HepG2 (cell line): ENCODE results near the gene CD7. TPM values are rescaled to one million over a fixed set of nuclear protein-coding genes. Genes with fewer than 3 reads are reported as not detected.
A peak's percentile ranks its signal among the peaks of the same experiment; 100 is the strongest.

ENCODE experiments used
- ATF7-NPFF ChIP-seq: sonication (generic); formaldehyde crosslinking; IDR thresholded peaks from 2 replicates; pipeline ENCODE4 v1.8.1; 2023; ENCODE audit warnings: mild to moderate bottlenecking, low read depth, missing genetic modification reagents, moderate library complexity
- BHLHE40 ChIP-seq: IDR thresholded peaks from 2 replicates; pipeline ENCODE4 v1.6.1; 2011; ENCODE audit warnings: low read length, improper control_type of control experiment
- CTCF ChIP-seq: sonication (generic); formaldehyde crosslinking; IDR thresholded peaks from 2 replicates; pipeline ENCODE4 v1.5.0; 2020; ENCODE audit warnings: mild to moderate bottlenecking, missing genetic modification reagents, moderate library complexity
- EP300 ChIP-seq, 3 experiments: sonication (generic) in 1 of 3; formaldehyde crosslinking in 1 of 3; IDR thresholded peaks; 2 replicates each; pipeline versions ENCODE4 v1.5.1 to v1.6.1; 2011 to 2020; ENCODE audit warnings: low read depth in 2 of 3, low read length in 2 of 3, borderline replicate concordance in 1 of 3, improper control_type of control experiment in 1 of 3, mild to moderate bottlenecking in 1 of 3, missing genetic modification reagents in 1 of 3, moderate library complexity in 1 of 3
- FOXK2 ChIP-seq: fragments of 450-650 bp; IDR thresholded peaks from 2 replicates; pipeline ENCODE4 v1.6.1; 2016
- KMT2A ChIP-seq: sonication (generic); formaldehyde crosslinking; IDR thresholded peaks from 2 replicates; pipeline ENCODE4 v1.4.0; 2020; ENCODE audit warnings: missing genetic modification reagents
- NFE2 ChIP-seq: sonication (generic); formaldehyde crosslinking; IDR thresholded peaks from 2 replicates; pipeline ENCODE4 v1.4.0; 2020; ENCODE audit warnings: missing genetic modification reagents
- NFE2L1 ChIP-seq: sonication (generic); formaldehyde crosslinking; IDR thresholded peaks from 2 replicates; pipeline ENCODE4 v1.4.0; 2020; ENCODE audit warnings: missing genetic modification reagents, mild to moderate bottlenecking, borderline replicate concordance
- PAWR ChIP-seq: sonication (generic); formaldehyde crosslinking; IDR thresholded peaks from 2 replicates; pipeline ENCODE4 v1.4.0; 2020; ENCODE audit warnings: missing genetic modification reagents, mild to moderate bottlenecking, borderline replicate concordance
- RXRB ChIP-seq: IDR thresholded peaks from 2 replicates; pipeline ENCODE4 v1.6.1; 2016; ENCODE audit warnings: borderline replicate concordance, missing genetic modification reagents, missing compliant biosample characterization
- SATB2 ChIP-seq: sonication (generic); formaldehyde crosslinking; IDR thresholded peaks from 2 replicates; pipeline ENCODE4 v1.5.0; 2020; ENCODE audit warnings: missing genetic modification reagents
- SMC3 ChIP-seq: IDR thresholded peaks from 2 replicates; pipeline ENCODE4 v1.6.1; 2011; ENCODE audit warnings: low read length, improper control_type of control experiment
- SNAPC2 ChIP-seq: sonication (generic); formaldehyde crosslinking; IDR thresholded peaks from 2 replicates; pipeline ENCODE4 v1.8.1; 2022; ENCODE audit warnings: mild to moderate bottlenecking, missing genetic modification reagents
- SRY ChIP-seq: sonication (generic); formaldehyde crosslinking; IDR thresholded peaks from 2 replicates; pipeline ENCODE4 v1.8.0; 2022; ENCODE audit warnings: mild to moderate bottlenecking, missing genetic modification reagents
- SUZ12 ChIP-seq: fragments of 150-350 bp; IDR thresholded peaks from 2 replicates; pipeline ENCODE4 v1.6.1; 2014; ENCODE audit warnings: low read depth, low read length
- TAF1 ChIP-seq: sonication (generic); formaldehyde crosslinking; IDR thresholded peaks from 2 replicates; pipeline ENCODE4 v1.4.0; 2020; ENCODE audit warnings: missing genetic modification reagents
- THAP11 ChIP-seq: IDR thresholded peaks from 2 replicates; pipeline ENCODE4 v1.6.1; 2016; ENCODE audit warnings: missing biosample characterization, missing genetic modification reagents
- TSC22D2 ChIP-seq: sonication (generic); formaldehyde crosslinking; IDR thresholded peaks from 2 replicates; pipeline ENCODE4 v1.5.1; 2020; ENCODE audit warnings: missing genetic modification reagents, mild to moderate bottlenecking, borderline replicate concordance
- ZBTB26 ChIP-seq: IDR thresholded peaks from 2 replicates; pipeline ENCODE4 v1.6.1; 2016; ENCODE audit warnings: missing compliant biosample characterization, missing genetic modification reagents, borderline replicate concordance
- ZBTB38 ChIP-seq: sonication (generic); formaldehyde crosslinking; IDR thresholded peaks from 2 replicates; pipeline ENCODE4 v1.5.1; 2020; ENCODE audit warnings: mild to moderate bottlenecking, missing genetic modification reagents
- ZFP91 ChIP-seq: sonication (generic); formaldehyde crosslinking; IDR thresholded peaks from 2 replicates; pipeline ENCODE4 v1.9.0; 2022; ENCODE audit warnings: missing genetic modification reagents, mild to moderate bottlenecking, borderline replicate concordance
- ZNF605 ChIP-seq: sonication (generic); formaldehyde crosslinking; IDR thresholded peaks from 2 replicates; pipeline ENCODE4 v1.8.0; 2022; ENCODE audit warnings: mild to moderate bottlenecking, missing genetic modification reagents
- ZNF768 ChIP-seq: sonication (generic); formaldehyde crosslinking; IDR thresholded peaks from 2 replicates; pipeline ENCODE4 v1.4.0; 2020; ENCODE audit warnings: missing genetic modification reagents
- ZNF772 ChIP-seq: sonication (generic); formaldehyde crosslinking; IDR thresholded peaks from 2 replicates; pipeline ENCODE4 v1.5.0; 2020; ENCODE audit warnings: mild to moderate bottlenecking, missing genetic modification reagents
- polyA plus RNA-seq, 8 experiments: library from polyadenylated mRNA; depleted of rRNA in 3 of 8; stranded (reverse) in 7 of 8; unstranded in 1 of 8; fragments of >200 nt; fragmentation: Illumina TruSeq in 4 of 8; extraction: Trizol in 4 of 8; gene quantifications; 2 replicates each; pipeline versions ENCODE4 v1.2.1 to v1.2.3, GENCODE V29; 2011 to 2016; ENCODE audit warnings: low read depth in 4 of 8, missing spikeins in 1 of 8, mixed read lengths in 1 of 8; ENCODE audit not compliant: insufficient read depth in 1 of 8
- total RNA-seq, 5 experiments: library from RNA; depleted of rRNA; stranded (reverse); fragments of >200 nt; fragmentation: Illumina TruSeq; extraction: Trizol; gene quantifications; 2 replicates each; pipeline ENCODE4 v1.2.3, GENCODE V29; 2016; ENCODE audit warnings: low read depth in 1 of 5
- TF ChIP-seq, protein P1 (sequence below): IDR thresholded peaks from 2 replicates; pipeline ENCODE4 v1.6.1; 2016; ENCODE audit warnings: mild to moderate bottlenecking, missing biosample characterization, missing genetic modification reagents

Gene CD7
- total and polyA plus RNA-seq, 2 of the 13 experiments (the other 11 are each of a cell fraction or from before 2014, with no cell fraction given): 67.6 to 76.4 TPM

DNA sequence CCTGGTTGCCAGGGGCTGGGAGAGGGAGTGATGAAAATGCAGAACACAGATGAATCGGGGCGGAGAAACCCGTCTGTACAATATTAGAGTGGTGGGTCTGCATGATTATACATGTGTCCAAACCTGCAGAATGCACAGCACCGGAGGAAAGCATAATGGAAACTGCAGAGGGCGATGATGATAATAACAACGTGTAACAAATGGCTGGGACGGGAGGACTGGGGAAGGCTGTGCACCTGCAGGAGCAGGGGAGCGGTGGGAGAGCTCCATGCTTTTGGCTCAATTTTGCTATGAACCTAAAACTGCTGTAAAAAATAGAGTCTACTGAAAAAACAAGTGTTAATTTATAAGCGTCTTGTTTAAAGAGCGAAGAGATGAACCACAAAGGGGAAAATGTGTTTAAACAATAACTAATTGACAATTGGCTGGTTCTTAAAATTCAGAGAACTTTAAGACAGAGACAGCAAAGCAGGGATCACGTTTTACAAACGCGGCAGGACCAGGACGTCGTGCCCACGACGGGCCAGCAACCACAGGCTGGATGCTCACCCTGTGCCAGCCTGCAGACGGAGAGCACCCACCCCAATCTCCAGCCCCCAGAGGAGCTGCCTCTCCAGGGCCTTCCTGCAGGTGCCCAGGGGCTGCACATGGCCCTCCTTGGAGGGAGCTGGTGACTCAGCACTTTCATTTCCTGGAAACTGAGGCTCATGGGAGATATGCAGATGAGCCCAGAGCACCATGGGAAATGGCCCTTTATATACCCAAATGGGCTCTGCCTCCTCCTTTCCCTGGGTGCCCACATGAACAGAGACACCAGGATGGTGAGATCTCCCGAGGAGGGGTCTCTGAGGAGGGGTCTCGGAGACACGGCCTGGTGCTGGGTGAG lies 41.3 kb upstream of the CD7 start, which contains the start of gene TEX19 (continued):
- TF ChIP-seq CTCF (CRISPR knock-in tag): peak; percentile 53
- no peak; the same call in 1 of the 2 replicates for TF ChIP-seq BHLHE40
- TF ChIP-seq ZNF768 (CRISPR knock-in tag): peak; percentile 67; the same call in 1 of the 2 replicates
- TF ChIP-seq NFE2 (CRISPR knock-in tag): peak; percentile 88
- peak; percentile 79 for TF ChIP-seq ZNF605
- 0 out of 2 replicates have a peak, but pooled peaks have one; percentile 61 for TF ChIP-seq TSC22D2 (CRISPR knock-in tag)
- no peak for TF ChIP-seq ZBTB26 (CRISPR knock-in tag)
- TF ChIP-seq ATF7-NPFF (CRISPR knock-in tag): peak; percentile 37; the same call in 1 of the 2 replicates
- 0 out of 2 replicates have a peak, but pooled peaks have one; percentile 27 for TF ChIP-seq KMT2A
- TF ChIP-seq SRY (CRISPR knock-in tag): peak; percentile 46; the same call in 1 of the 2 replicates
- TF ChIP-seq FOXK2: no peak
- peak; percentile 30 for TF ChIP-seq SMC3
- TF ChIP-seq TAF1 (CRISPR knock-in tag): 0 out of 2 replicates have a peak, but pooled peaks have one; percentile 21
- TF ChIP-seq, protein P1, sequence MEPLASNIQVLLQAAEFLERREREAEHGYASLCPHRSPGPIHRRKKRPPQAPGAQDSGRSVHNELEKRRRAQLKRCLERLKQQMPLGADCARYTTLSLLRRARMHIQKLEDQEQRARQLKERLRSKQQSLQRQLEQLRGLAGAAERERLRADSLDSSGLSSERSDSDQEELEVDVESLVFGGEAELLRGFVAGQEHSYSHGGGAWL (CRISPR knock-in tag): peak; percentile 75
- TF ChIP-seq EP300 (IDR thresholded peaks at IDR 0.05; ENCODE audit: low read depth in 2 of 2, low read length in 2 of 2): no peak
- 0 out of 2 replicates have a peak, but pooled peaks have one; percentile 34 for TF ChIP-seq EP300 (CRISPR knock-in tag; IDR thresholded peaks at IDR 0.05; ENCODE audit: borderline replicate concordance)
- peak; percentile 99 for TF ChIP-seq NFE2L1 (CRISPR knock-in tag)
- TF ChIP-seq SUZ12: peak; percentile 32; the same call in 1 of the 2 replicates
- TF ChIP-seq RXRB (CRISPR knock-in tag): no peak
- TF ChIP-seq ZFP91 (CRISPR knock-in tag): peak; percentile 41; the same call in 1 of the 2 replicates
- peak; percentile 96 for TF ChIP-seq SNAPC2
- TF ChIP-seq THAP11 (CRISPR knock-in tag): no peak
- TF ChIP-seq ZBTB38 (CRISPR knock-in tag): peak; percentile 37; the same call in 1 of the 2 replicates
- no peak for TF ChIP-seq PAWR (CRISPR knock-in tag)
- no peak for TF ChIP-seq SATB2 (CRISPR knock-in tag)
- TF ChIP-seq ZNF772 (CRISPR knock-in tag): peak; percentile 73; the same call in 1 of the 2 replicates
